HG03097 (cell line): ENCODE measurements around the gene ERVMER34-1.

Experiments
- ATAC-seq: cut with Tn5 transposase; IDR thresholded peaks from one replicate; pipeline ENCODE4 v1.9.1; 2021; ENCODE audit not compliant: unreplicated experiment, low FRiP score

The ERVMER34-1 gene

GRCh38 chr4:52721968-52722815 is 29.0 kb downstream of the ERVMER34-1 start:
- peak; percentile 98 for ATAC-seq

- no peak for ATAC-seq
Observed at GRCh38 chr4:52718123-52718522, 33.1 kb downstream of the ERVMER34-1 start.

GRCh38 chr4:52716364-52717151 is 34.7 kb downstream of the ERVMER34-1 start:
- ATAC-seq: no peak

GRCh38 chr4:52715914-52716313 is 35.3 kb downstream of the ERVMER34-1 start:
- no peak for ATAC-seq

GRCh38 chr4:52715255-52715897 is 35.8 kb downstream of the ERVMER34-1 start:
- ATAC-seq: no peak

DNA sequence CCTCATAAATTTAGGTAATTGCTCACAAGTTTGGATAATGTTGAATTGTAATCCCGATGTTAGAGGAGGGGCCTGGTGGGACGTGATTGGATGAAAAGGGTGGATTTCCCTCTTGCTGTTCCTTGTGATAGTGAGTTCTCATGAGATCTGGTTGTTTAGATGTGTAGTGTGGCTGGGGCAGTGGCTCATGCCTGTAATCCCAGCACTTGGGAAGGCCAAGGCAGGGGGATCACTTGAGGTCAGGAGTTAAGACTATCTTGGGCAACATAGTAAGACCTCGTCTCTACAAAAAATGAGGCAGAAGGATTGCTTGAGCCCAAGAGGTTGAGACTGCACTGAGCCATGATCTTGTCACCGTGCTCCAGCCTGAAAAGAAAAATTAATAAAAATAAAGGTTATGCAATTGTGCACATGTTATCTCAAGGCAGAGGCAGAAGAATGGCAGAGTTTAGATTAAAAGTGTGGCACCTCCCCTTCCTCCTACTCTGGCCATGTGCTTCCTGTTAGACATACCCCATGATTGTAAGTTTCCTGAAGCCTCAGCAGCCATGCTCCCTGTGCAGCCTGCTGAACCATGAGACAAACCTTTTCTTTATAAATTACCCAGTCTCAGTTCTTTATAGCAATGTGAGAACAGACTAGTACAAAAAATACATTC is 36.5 kb downstream of the ERVMER34-1 start:
- no peak for ATAC-seq

DNA sequence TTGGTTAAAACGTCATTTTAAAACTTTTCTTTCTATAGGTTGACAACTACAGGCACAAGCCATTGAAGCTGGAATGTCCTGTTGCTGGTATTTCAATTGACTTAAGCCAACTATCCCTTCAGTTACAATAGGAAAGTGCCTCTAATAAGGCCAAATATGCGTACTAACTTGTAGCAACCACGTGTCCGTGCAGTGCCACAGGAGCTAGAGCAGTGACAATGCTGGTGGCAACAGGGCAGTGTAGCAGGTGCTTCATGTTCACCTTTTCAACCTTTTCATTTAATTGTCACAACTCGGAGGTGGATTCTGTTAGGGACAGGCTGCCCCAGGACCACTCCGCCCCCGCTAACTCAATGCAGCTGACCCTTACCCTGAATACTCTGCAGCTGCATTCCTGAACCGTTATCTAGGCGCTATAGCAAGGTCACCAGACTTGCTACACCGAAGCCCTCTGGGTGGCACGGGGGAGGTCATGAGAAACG is 37.7 kb downstream of the ERVMER34-1 start:
- no peak for ATAC-seq

GRCh38 chr4:52712251-52713130 is 38.7 kb downstream of the ERVMER34-1 start:
- peak; percentile 93 for ATAC-seq

GRCh38 chr4:52711834-52712250 is 39.4 kb downstream of the ERVMER34-1 start:
- no peak for ATAC-seq

DNA sequence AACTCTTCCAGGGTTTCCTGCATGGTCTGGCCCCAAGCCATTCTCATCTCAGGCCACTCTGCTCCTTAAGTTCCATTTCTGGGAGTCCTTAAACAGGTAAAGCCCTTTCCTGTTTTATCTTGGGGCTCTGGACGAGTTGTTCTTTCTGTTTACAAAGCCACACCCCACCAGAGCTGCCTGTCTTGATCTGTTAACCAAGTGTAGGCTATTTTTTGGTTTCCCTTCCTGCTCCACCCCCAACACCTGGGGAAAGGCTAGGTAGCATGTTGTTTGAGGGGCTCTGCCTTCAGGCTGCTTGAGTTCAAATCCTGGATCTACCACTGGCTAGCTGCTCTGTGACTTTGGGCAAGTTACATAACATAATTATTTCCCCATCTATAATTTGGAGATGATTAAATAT is 40.0 kb downstream of the ERVMER34-1 start:
- ATAC-seq: no peak

DNA sequence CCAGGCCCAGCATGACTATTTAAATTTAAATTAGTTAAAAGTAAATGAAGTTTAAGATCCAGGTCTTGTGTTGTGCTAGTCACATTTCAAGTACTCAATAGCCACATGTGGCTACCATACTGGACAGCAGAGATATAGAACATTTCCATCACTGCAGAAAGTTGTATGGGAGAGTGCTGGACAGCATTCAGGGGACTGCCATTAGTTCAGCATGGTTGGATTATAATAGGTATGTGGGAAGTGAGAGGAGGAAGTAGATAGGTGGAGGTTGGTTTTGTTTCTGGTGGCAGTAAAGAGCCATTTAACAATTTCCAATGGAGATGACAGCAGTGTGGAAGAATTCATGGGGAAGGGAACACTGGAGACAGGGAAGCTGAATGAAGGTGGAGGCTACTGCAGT is 42.1 kb downstream of the ERVMER34-1 start:
- ATAC-seq: no peak

DNA sequence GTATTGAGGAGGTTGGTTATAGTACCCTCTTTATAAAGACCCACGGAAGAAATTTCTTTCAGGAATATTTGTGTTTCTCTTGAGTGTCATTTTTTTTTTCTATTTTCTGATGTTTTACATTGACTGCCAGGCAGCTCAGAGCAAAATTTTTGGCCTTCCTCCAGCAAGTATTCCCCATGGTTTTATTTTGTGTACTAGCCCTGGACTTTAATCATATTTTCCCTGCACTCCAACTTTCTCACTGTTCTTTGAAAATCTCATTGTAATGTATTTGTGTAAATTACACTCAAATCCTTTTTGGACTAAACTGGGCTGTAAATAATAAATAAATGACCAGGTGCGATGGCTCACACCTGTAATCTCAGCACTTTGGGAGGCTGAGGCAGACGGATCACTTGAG is 46.6 kb downstream of the ERVMER34-1 start:
- no peak for ATAC-seq

GRCh38 chr4:52704133-52704532 is 47.1 kb downstream of the ERVMER34-1 start:
- ATAC-seq: no peak

GRCh38 chr4:52701207-52701606 is 50.0 kb downstream of the ERVMER34-1 start:
- ATAC-seq: peak; percentile 93

DNA sequence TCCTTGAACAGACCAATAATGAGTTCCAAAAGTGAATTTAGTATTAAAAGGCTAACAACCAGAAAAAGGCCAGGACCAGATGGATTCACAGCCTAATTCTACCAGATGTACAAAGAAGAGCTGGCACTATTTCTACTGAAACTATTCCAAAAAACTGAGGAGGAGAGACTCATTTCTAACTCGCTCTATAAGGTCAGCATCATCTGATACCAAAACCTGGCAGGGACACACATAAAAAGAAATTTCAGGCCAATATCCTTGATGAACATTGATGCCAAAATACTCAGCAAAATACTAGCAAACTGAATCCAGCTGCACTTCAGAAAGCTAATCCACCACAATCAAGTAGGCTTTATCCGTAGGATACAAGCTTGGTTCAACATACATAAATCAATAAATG is 56.3 kb downstream of the ERVMER34-1 start:
- no peak for ATAC-seq

GRCh38 chr4:52693492-52693891 is 57.7 kb downstream of the ERVMER34-1 start:
- ATAC-seq: no peak
